IMR-90 (cell line): Measurements from ENCODE around the gene CYP3A4. TPM values are rescaled to one million over a fixed set of nuclear protein-coding genes. Genes with fewer than 3 reads are reported as not detected.

Source experiments
- ATAC-seq: fragments of 200-7000 bp; cut with Tn5 transposase; 2 replicates; pipeline ENCODE4 v1.9.1; 2020; ENCODE audit warnings: low read depth, mild to moderate bottlenecking, moderate library complexity
- BruUV-seq: library from RNA; stranded (reverse); fragments of 400-500 nt; replicated peaks from 2 replicates; lab custom pipeline; 2021; lab: Mats Ljungman, UMichigan
- CTCF ChIA-PET: fragments of 300-600 bp; formaldehyde crosslinking; extraction: SDS; loops from one replicate; lab custom pipeline; 2021; ENCODE audit warnings: antibody characterized with exemption; lab: Yijun Ruan, JAX
- POLR2A ChIA-PET: fragments of 300-600 bp; sonication (Branson Sonifier 250); formaldehyde crosslinking; loops from one replicate; lab custom pipeline; 2022; ENCODE audit warnings: antibody characterized with exemption; ENCODE audit not compliant: unreplicated experiment; lab: Charles Lee
- DNase-seq: peaks from one replicate; pipeline ENCODE4 v3.0.0; 2013
- H2AFZ ChIP-seq: replicated peaks from 2 replicates; pipeline ENCODE3; 2013; ENCODE audit warnings: low read length, mild to moderate bottlenecking; ENCODE audit not compliant: poor library complexity
- H2AK5ac ChIP-seq: 2 replicates; pipeline ENCODE4 v1.6.1; 2013; ENCODE audit warnings: low read depth, low read length, inconsistent platforms
- H2AK9ac ChIP-seq: replicated peaks from 2 replicates; pipeline ENCODE3; 2013; ENCODE audit warnings: mild to moderate bottlenecking, low read depth, low read length, moderate library complexity; ENCODE audit not compliant: poor library complexity
- H2BK120ac ChIP-seq: 2 replicates; pipeline ENCODE4 v1.6.1; 2013; ENCODE audit warnings: low read depth, low read length, inconsistent platforms
- H2BK15ac ChIP-seq: 3 replicates; pipeline ENCODE4 v1.6.1; 2013; ENCODE audit warnings: low read depth, low read length, inconsistent platforms
- H2BK20ac ChIP-seq: 2 replicates; pipeline ENCODE4 v1.6.1; 2013; ENCODE audit warnings: low read depth, mild to moderate bottlenecking, inconsistent platforms, low read length, moderate library complexity
- H2BK5ac ChIP-seq: 2 replicates; pipeline ENCODE4 v1.6.1; 2013; ENCODE audit warnings: mild to moderate bottlenecking, low read depth, low read length, inconsistent platforms; ENCODE audit not compliant: poor library complexity, severe bottlenecking
- H3K14ac ChIP-seq: replicated peaks from 2 replicates; pipeline ENCODE4 v1.6.1; 2013; ENCODE audit warnings: low read depth, low read length, inconsistent platforms
- H3K18ac ChIP-seq: 2 replicates; pipeline ENCODE4 v1.6.1; 2013; ENCODE audit warnings: low read depth, low read length, control low read depth
- H3K23ac ChIP-seq: 2 replicates; pipeline ENCODE4 v1.6.1; 2013; ENCODE audit warnings: low read depth, low read length, inconsistent platforms
- H3K27ac ChIP-seq: 2 replicates; pipeline ENCODE4 v1.5.1; 2013; ENCODE audit warnings: mild to moderate bottlenecking, control low read depth, low read length; ENCODE audit not compliant: insufficient read depth
- H3K27me3 ChIP-seq: 2 replicates; pipeline ENCODE4 v1.6.1; 2013; ENCODE audit warnings: low read length; ENCODE audit not compliant: control insufficient read depth, insufficient read depth
- H3K36me3 ChIP-seq: 2 replicates; pipeline ENCODE4 v1.6.1; 2013; ENCODE audit warnings: low read length, mixed read lengths; ENCODE audit not compliant: control insufficient read depth, insufficient read depth
- H3K4ac ChIP-seq: 2 replicates; pipeline ENCODE4 v1.6.1; 2013; ENCODE audit warnings: low read depth, low read length, inconsistent platforms
- H3K4me1 ChIP-seq: 2 replicates; pipeline ENCODE4 v1.6.1; 2013; ENCODE audit warnings: low read length, mixed read lengths; ENCODE audit not compliant: control insufficient read depth, insufficient read depth
- H3K4me2 ChIP-seq: 2 replicates; pipeline ENCODE4 v1.6.1; 2013; ENCODE audit warnings: low read depth, mild to moderate bottlenecking, control low read depth, low read length, moderate library complexity
- H3K4me3 ChIP-seq: 2 replicates; pipeline ENCODE4 v1.5.1; 2013; ENCODE audit warnings: low read depth, mild to moderate bottlenecking, control low read depth, low read length, moderate library complexity; ENCODE audit not compliant: insufficient read depth
- H3K56ac ChIP-seq: 2 replicates; pipeline ENCODE4 v1.6.1; 2013; ENCODE audit warnings: low read length, inconsistent platforms; ENCODE audit not compliant: insufficient read depth; ENCODE audit errors: extremely low read depth
- H3K79me1 ChIP-seq, 2 experiments: 2 replicates each; pipeline ENCODE4 v1.6.1; 2013; ENCODE audit warnings: low read length in 2 of 2, inconsistent platforms in 1 of 2, low read depth in 1 of 2
- H3K9ac ChIP-seq: 2 replicates; pipeline ENCODE4 v1.6.1; 2013; ENCODE audit warnings: low read depth, low read length, control low read depth
- H3K9me1 ChIP-seq: 2 replicates; pipeline ENCODE4 v1.6.1; 2013; ENCODE audit warnings: low read length, inconsistent platforms; ENCODE audit not compliant: insufficient read depth
- H3K9me3 ChIP-seq: 2 replicates; pipeline ENCODE4 v1.6.1; 2013; ENCODE audit warnings: low read length; ENCODE audit not compliant: control insufficient read depth, insufficient read depth
- H4K20me1 ChIP-seq: 2 replicates; pipeline ENCODE4 v1.6.1; 2013; ENCODE audit warnings: low read length, inconsistent platforms; ENCODE audit not compliant: insufficient read depth
- H4K5ac ChIP-seq: 2 replicates; pipeline ENCODE4 v1.6.1; 2013; ENCODE audit warnings: mild to moderate bottlenecking, low read depth, low read length, control low read depth
- H4K8ac ChIP-seq, 2 experiments: 2 replicates each; pipeline ENCODE4 v1.6.1; 2013; ENCODE audit warnings: low read depth in 2 of 2, low read length in 2 of 2, control low read depth in 1 of 2, inconsistent platforms in 1 of 2
- H4K91ac ChIP-seq: 2 replicates; pipeline ENCODE4 v1.6.1; 2013; ENCODE audit warnings: low read depth, low read length, inconsistent platforms; ENCODE audit not compliant: insufficient read depth
- BHLHE40 ChIP-seq: fragments of 150-350 bp; IDR thresholded peaks from 2 replicates; pipeline ENCODE4 v1.6.1; 2016; ENCODE audit warnings: mild to moderate bottlenecking, low read depth, low read length
- CEBPB ChIP-seq: IDR thresholded peaks from 2 replicates; pipeline ENCODE4 v1.6.1; 2012; ENCODE audit warnings: low read depth, low read length, improper control_type of control experiment
- CHD1 ChIP-seq: IDR thresholded peaks from 2 replicates; pipeline ENCODE4 v1.6.1; 2012; ENCODE audit warnings: low read depth, low read length, improper control_type of control experiment
- CTCF ChIP-seq: conservative IDR thresholded peaks from 2 replicates; pipeline ENCODE4 v1.5.1; 2012; ENCODE audit warnings: mild to moderate bottlenecking, low read depth, low read length, improper control_type of control experiment
- ELK1 ChIP-seq: fragments of 150-350 bp; IDR thresholded peaks from 2 replicates; pipeline ENCODE4 v1.6.1; 2016; ENCODE audit warnings: low read depth, mild to moderate bottlenecking, low read length, moderate library complexity, borderline replicate concordance
- FOS ChIP-seq: fragments of 150-350 bp; IDR thresholded peaks from 2 replicates; pipeline ENCODE4 v1.6.1; 2016; ENCODE audit warnings: low read depth, low read length
- MAFK ChIP-seq: IDR thresholded peaks from 2 replicates; pipeline ENCODE4 v1.6.1; 2012; ENCODE audit warnings: low read depth, low read length, improper control_type of control experiment
- MAZ ChIP-seq: IDR thresholded peaks from 2 replicates; pipeline ENCODE4 v1.6.1; 2012; ENCODE audit warnings: low read depth, mild to moderate bottlenecking, low read length, improper control_type of control experiment, moderate library complexity, borderline replicate concordance
- MXI1 ChIP-seq: IDR thresholded peaks from 2 replicates; pipeline ENCODE4 v1.6.1; 2012; ENCODE audit warnings: low read depth, mild to moderate bottlenecking, low read length, moderate library complexity, borderline replicate concordance
- NFE2L2 ChIP-seq: fragments of 150-350 bp; IDR thresholded peaks from 2 replicates; pipeline ENCODE4 v1.6.1; 2016; ENCODE audit warnings: low read depth, mild to moderate bottlenecking, low read length
- POLR2A ChIP-seq: IDR thresholded peaks from 2 replicates; pipeline ENCODE4 v1.6.1; 2012; ENCODE audit warnings: mild to moderate bottlenecking, low read depth, low read length
- RAD21 ChIP-seq: IDR thresholded peaks from 2 replicates; pipeline ENCODE4 v1.6.1; 2012; ENCODE audit warnings: low read length, improper control_type of control experiment
- RCOR1 ChIP-seq: IDR thresholded peaks from 2 replicates; pipeline ENCODE4 v1.6.1; 2012; ENCODE audit warnings: mild to moderate bottlenecking, low read length, improper control_type of control experiment; ENCODE audit not compliant: insufficient replicate concordance
- RFX5 ChIP-seq: IDR thresholded peaks from 2 replicates; pipeline ENCODE4 v1.8.0; 2012; ENCODE audit warnings: low read depth, mild to moderate bottlenecking, low read length, moderate library complexity
- SMC3 ChIP-seq: fragments of 150-350 bp; IDR thresholded peaks from 2 replicates; pipeline ENCODE4 v1.6.1; 2016; ENCODE audit warnings: low read depth, mild to moderate bottlenecking, antibody characterized with exemption, low read length, moderate library complexity
- WGBS, 2 experiments: methylation state at CpG; one replicate each; pipeline versions ENCODE4 v1.1.5 to v1.1.7; 2013; ENCODE audit warnings: missing lambda C conversion rate in 2 of 2; ENCODE audit not compliant: insufficient read length in 1 of 2; ENCODE audit errors: extremely low coverage in 2 of 2; 5-methylcytosine and 5-hydroxymethylcytosine counted together
- dilution Hi-C: fragments of 300-500 bp; cut with HindIII; formaldehyde crosslinking; loops from one replicate; pipeline ENCODE4 v1.14.3; 2018; ENCODE audit warnings: low sequenced_read_pairs; ENCODE audit not compliant: unreplicated experiment
- in situ Hi-C: fragments of 300-500 bp; cut with MboI; formaldehyde crosslinking; loops from 3 replicates; pipeline ENCODE4 v1.14.3; 2019; ENCODE audit warnings: low sequenced_read_pairs, inconsistent platforms, mixed read lengths
- intact Hi-C: fragments of 100-400 bp; cut with micrococcal nuclease; formaldehyde crosslinking; loops from 2 replicates; pipeline ENCODE4 v1.10.0; 2022
- polyA plus RNA-seq, 3 experiments: library from polyadenylated mRNA; depleted of rRNA; stranded (reverse); fragments of >200 nt; gene quantifications; 2 replicates each; pipeline ENCODE4 v1.2.3, GENCODE V29; 2012; ENCODE audit warnings: low replicate concordance in 1 of 3
- total RNA-seq: library from RNA; depleted of rRNA; stranded (reverse); fragments of >200 nt; gene quantifications from 2 replicates; pipeline ENCODE4 v1.2.3, GENCODE V29; 2012
- TF ChIP-seq, protein P1 (sequence below): fragments of 150-350 bp; IDR thresholded peaks from 2 replicates; pipeline ENCODE4 v1.6.1; 2017; ENCODE audit warnings: mild to moderate bottlenecking, antibody characterized with exemption, low read length, low read depth

Gene CYP3A4
- total and polyA plus RNA-seq, 2 of the 4 experiments (the other 2 are of a cell fraction), result not detected

GRCh38 chr7:99730992-99731391, 53.0 kb downstream of the CYP3A4 start:
- BruUV-seq, result no TSS peak
- Histone ChIP-seq H3K79me1 (no peaks in the 10 kb centered on the region), H4K20me1 (no peaks in the 10 kb centered on the region), H4K5ac (no peak overlapping the region), H3K27me3 (peaks cover 2% of the 10 kb centered on the region), H3K56ac (no peak overlapping the region), H3K36me3 (no peaks in the 10 kb centered on the region), H3K4me2 (no peak overlapping the region), H2BK20ac (no peak overlapping the region), H4K91ac (no peak overlapping the region), H3K23ac (no peak overlapping the region), H2AK9ac (no peak overlapping the region), H3K9ac (no peak overlapping the region), H3K4ac (no peak overlapping the region), H4K8ac (no peak overlapping the region), H2AFZ (no peak overlapping the region), H3K4me1 (no peaks in the 10 kb centered on the region), H2BK120ac (no peak overlapping the region), H3K18ac (no peak overlapping the region), H2BK5ac (no peak overlapping the region), H3K4me3 (no peak overlapping the region), H3K27ac (no peak overlapping the region), H2BK15ac (no peak overlapping the region), H3K9me1 (no peaks in the 10 kb centered on the region), H3K14ac (no peak overlapping the region), H2AK5ac (no peak overlapping the region), H3K9me3 (no peaks in the 10 kb centered on the region)
- TF ChIP-seq, protein P1, sequence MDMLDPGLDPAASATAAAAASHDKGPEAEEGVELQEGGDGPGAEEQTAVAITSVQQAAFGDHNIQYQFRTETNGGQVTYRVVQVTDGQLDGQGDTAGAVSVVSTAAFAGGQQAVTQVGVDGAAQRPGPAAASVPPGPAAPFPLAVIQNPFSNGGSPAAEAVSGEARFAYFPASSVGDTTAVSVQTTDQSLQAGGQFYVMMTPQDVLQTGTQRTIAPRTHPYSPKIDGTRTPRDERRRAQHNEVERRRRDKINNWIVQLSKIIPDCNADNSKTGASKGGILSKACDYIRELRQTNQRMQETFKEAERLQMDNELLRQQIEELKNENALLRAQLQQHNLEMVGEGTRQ, result no peak
- TF ChIP-seq CEBPB (no peak), ELK1 (no peak), SMC3 (no peak), CTCF (no peak), MAZ (no peak), MAFK (no peak), BHLHE40 (no peak), RAD21 (no peak), POLR2A (no peak), RCOR1 (no peak), CHD1 (no peak), FOS (no peak), MXI1 (no peak), NFE2L2 (no peak), RFX5 (no peak)
- ChIA-PET POLR2A (no interaction called here), CTCF (no interaction called here)
- dilution Hi-C loops, result no loop called here
- intact Hi-C loops, result no loop called here
- 80% methylated on average over 1 of the region's 3 CpGs; no CpG with 5 or more reads in 1 of the 2 experiments for WGBS, 2 experiments
- in situ Hi-C loops, result no loop called here
- DNase-seq, result no peak
- no peak for ATAC-seq
